ENCODE data around the gene PARN. TPM values are rescaled to one million over a fixed set of nuclear protein-coding genes. Genes with fewer than 3 reads are reported as not detected.
"Not testable (repeated sequence)": the region's sequence is repeated elsewhere in the genome, so short reads cannot be mapped to it uniquely, and the experiment has no call there.

Gene PARN
- total RNA-seq, 4 donors from 2014 or later: 69.8 to 214 (median 120) TPM

DNA sequence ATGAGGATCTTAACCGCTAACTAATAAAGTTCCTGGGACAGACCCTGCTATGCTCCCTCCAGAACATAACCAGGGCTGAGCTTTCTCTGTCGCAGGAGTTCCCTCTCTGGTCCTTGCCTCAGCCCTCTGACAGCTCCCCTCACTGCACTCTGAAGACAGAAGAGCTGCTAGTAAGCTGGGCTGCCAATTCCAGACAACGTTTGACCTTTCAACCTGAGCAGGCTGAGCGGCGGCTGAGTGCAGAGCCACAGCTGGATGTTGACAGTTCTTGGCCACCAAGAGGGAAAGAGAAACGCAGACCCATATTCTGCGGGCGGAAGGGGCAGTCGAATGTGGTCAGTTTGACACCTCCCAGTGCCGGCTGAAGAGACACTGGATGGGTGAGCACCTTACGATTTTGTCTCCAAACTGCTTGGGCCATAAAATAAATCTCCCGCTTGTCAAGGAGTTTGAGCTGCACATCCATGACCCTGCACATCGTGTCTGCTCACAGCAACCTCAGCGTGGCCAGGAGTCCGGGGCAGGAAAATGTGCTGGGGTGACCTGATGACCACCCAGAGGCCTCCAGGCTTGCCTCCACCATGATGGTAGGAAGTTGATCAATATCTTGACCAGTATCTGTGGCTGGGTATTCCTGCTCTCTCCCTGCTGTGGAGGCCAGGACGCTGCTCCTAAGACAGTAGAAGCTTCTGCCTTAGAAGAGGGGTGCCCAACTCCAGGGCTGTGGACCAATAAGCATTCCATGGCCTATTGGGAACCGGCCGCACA, 209.2 kb downstream of the PARN start:
- H3K4me3 ChIP-seq (replicated peaks in 1 of 3): no peak overlapping the region
- H3K27me3 ChIP-seq: no peaks in the 10 kb centered on the region
- WGBS, 2 donors: 80 to 89% methylated on average over 15 to 18 of the region's 18 CpGs
- no peaks in the 10 kb centered on the region for H3K4me1 ChIP-seq
- TF ChIP-seq, protein P1, sequence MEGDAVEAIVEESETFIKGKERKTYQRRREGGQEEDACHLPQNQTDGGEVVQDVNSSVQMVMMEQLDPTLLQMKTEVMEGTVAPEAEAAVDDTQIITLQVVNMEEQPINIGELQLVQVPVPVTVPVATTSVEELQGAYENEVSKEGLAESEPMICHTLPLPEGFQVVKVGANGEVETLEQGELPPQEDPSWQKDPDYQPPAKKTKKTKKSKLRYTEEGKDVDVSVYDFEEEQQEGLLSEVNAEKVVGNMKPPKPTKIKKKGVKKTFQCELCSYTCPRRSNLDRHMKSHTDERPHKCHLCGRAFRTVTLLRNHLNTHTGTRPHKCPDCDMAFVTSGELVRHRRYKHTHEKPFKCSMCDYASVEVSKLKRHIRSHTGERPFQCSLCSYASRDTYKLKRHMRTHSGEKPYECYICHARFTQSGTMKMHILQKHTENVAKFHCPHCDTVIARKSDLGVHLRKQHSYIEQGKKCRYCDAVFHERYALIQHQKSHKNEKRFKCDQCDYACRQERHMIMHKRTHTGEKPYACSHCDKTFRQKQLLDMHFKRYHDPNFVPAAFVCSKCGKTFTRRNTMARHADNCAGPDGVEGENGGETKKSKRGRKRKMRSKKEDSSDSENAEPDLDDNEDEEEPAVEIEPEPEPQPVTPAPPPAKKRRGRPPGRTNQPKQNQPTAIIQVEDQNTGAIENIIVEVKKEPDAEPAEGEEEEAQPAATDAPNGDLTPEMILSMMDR (IDR thresholded peaks at IDR 0.05): no peak
- no peak for TF ChIP-seq POLR2A (IDR thresholded peaks at IDR 0.05)
- intact Hi-C loops (cut with DNase I): no loop called here
- H3K27ac ChIP-seq: no peak overlapping the region
- no peaks in the 10 kb centered on the region for H3K9me3 ChIP-seq
- no peaks in the 10 kb centered on the region for H3K36me3 ChIP-seq
- no peak for DNase-seq

DNA sequence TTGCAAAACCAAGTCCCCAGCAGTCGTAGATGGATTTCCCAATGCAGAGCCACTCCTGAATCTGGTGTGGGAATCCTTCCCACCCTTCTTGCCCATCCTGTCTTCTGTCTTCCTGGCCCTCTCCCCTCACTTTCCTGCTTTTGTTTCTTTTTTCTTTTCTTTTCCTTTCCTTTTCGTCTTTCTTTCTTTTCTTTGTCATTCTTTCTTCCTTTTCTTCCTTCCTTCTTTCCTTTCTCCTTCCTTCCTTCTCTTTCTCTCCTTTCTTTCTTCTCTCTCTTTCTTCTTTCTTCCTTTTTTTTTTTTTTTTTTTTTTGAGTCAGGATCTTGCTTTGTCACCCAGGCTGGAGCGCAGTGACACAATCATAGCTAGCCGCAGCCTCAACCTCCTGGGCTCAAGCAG, 209.8 kb downstream of the PARN start:
- H3K4me3 ChIP-seq (replicated peaks in 1 of 3); H3K27me3 ChIP-seq; DNase-seq; H3K4me1 ChIP-seq; H3K27ac ChIP-seq; H3K36me3 ChIP-seq; intact Hi-C loops (cut with DNase I); H3K9me3 ChIP-seq: not testable (repeated sequence)
- 91 to 92% methylated on average over 4 of the region's 4 CpGs for WGBS, 2 donors

DNA sequence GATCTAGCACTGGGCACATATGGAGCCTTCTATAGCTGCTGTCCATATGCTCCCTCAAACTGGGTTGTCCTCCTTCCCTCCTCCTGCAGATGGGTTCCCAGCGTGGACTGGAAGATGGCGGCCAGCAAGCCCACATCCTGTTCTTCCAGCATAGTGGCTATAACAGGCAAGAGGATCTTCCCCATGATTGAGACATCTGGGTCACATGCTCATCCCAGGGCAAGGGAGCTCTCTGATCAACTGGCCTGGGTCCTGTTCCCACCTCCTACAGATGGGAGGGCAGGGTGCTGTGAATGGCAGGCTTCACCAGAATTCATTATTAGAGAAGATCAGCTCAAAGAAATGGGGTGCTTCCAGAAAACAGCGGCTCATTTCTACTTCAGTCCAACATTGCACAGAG, 210.2 kb downstream of the PARN start:
- Histone ChIP-seq H3K27me3 (no peaks in the 10 kb centered on the region), H3K27ac (no peak overlapping the region), H3K36me3 (no peaks in the 10 kb centered on the region), H3K9me3 (no peaks in the 10 kb centered on the region), H3K4me3 (replicated peaks in 1 of 3) (no peak overlapping the region), H3K4me1 (no peaks in the 10 kb centered on the region)
- no peak for DNase-seq
- intact Hi-C loops (cut with DNase I): no loop called here
- TF ChIP-seq, protein P1 (IDR thresholded peaks at IDR 0.05): no peak
- TF ChIP-seq POLR2A (IDR thresholded peaks at IDR 0.05): no peak
- WGBS, 2 donors: 98 to 100% methylated on average over 3 of the region's 3 CpGs

DNA sequence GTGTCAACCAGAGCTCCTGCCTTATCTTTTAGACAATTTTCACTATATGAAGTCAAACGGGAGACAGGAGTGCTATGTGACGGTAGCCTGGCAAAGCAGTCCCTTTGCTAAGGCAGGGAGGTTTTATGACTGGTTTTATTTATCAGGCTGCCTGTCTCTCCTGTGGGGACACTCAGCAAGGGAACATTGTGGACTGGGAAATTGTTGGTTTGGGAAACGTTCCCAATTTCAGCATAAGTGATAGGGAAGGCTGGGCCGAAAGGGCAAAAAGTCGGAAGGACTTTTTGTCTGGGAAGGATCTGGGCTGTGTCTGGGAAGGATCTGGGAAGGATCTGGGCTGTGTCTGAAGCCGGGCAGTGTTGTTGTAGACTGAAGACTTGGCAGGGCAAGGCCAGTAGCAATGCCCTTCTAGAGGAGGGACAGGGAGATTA, 211.2 kb downstream of the PARN start:
- TF ChIP-seq, protein P1 (IDR thresholded peaks at IDR 0.05): no peak
- intact Hi-C loops (cut with DNase I): no loop called here
- Histone ChIP-seq H3K4me1 (no peaks in the 10 kb centered on the region), H3K9me3 (no peaks in the 10 kb centered on the region), H3K27me3 (no peaks in the 10 kb centered on the region), H3K36me3 (no peaks in the 10 kb centered on the region), H3K27ac (no peak overlapping the region), H3K4me3 (replicated peaks in 1 of 3) (no peak overlapping the region)
- DNase-seq: no peak
- WGBS, 2 donors: 73 to 82% methylated on average over 6 of the region's 6 CpGs

DNA sequence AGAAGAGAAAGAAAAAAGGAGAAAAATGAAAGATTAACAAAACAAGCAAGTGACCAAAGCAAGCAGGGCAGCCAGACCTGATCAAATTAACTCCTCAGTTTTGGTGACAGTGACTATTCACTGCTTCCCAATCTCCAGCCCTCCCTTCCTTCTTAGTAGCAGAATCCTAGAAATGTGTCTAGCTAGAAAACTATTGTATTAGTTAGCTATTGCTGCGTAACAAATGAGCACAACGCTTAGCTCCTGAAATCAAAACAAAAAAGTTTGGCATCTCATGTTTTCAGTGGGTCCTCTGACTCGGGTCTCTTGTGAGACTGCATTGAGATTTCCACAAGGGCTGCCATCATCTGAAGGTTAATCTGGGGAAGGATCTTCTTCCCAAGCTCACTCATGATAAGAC, 213.9 kb downstream of the PARN start:
- Histone ChIP-seq H3K4me1 (no peaks in the 10 kb centered on the region), H3K4me3 (replicated peaks in 1 of 3) (no peak overlapping the region), H3K9me3 (no peaks in the 10 kb centered on the region), H3K27ac (no peak overlapping the region), H3K27me3 (no peaks in the 10 kb centered on the region), H3K36me3 (no peaks in the 10 kb centered on the region)
- TF ChIP-seq, protein P1 (IDR thresholded peaks at IDR 0.05): no peak
- no peak for TF ChIP-seq POLR2A (IDR thresholded peaks at IDR 0.05)
- no peak for DNase-seq
- 90 to 93% methylated on average over 3 of the region's 3 CpGs for WGBS, 2 donors
- intact Hi-C loops (cut with DNase I): no loop called here

Data from thyroid gland (tissue), 4 donors.